C4-2B (cell line): ENCODE data around the gene GGN.

Experiments
- ZFX ChIP-seq: fragments of 450-650 bp; IDR thresholded peaks from 2 replicates; pipeline ENCODE4 v1.6.1; 2017
- TF ChIP-seq, protein P1 (sequence below): fragments of 450-650 bp; conservative IDR thresholded peaks from 2 replicates; pipeline ENCODE4 v1.5.1; 2017; ENCODE audit warnings: mild to moderate bottlenecking

DNA sequence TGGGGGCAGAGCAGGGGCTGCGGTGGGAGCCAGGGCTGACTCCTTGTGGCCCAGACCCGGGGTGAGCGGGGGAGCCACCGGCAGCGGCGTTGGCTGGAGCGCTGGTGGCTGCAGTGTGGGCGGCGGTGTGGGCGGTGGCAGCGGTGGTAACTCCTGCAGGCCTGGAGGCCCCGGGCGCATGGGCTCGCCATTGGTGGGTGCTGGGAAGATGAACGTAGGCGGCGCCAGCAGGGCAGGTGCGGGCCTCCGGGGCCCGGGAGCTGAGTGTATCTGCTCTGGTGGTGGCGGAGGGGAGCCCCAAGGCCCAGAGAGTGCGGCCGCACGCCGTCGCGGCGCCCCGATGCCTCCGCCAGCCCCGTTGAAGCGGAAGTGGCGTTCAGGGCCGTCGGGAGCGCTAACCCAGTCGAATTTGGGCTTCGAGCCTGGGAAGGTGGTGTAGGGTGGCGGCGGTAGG, 2.0 kb downstream of the GGN start:
- TF ChIP-seq, protein P1, sequence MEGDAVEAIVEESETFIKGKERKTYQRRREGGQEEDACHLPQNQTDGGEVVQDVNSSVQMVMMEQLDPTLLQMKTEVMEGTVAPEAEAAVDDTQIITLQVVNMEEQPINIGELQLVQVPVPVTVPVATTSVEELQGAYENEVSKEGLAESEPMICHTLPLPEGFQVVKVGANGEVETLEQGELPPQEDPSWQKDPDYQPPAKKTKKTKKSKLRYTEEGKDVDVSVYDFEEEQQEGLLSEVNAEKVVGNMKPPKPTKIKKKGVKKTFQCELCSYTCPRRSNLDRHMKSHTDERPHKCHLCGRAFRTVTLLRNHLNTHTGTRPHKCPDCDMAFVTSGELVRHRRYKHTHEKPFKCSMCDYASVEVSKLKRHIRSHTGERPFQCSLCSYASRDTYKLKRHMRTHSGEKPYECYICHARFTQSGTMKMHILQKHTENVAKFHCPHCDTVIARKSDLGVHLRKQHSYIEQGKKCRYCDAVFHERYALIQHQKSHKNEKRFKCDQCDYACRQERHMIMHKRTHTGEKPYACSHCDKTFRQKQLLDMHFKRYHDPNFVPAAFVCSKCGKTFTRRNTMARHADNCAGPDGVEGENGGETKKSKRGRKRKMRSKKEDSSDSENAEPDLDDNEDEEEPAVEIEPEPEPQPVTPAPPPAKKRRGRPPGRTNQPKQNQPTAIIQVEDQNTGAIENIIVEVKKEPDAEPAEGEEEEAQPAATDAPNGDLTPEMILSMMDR: no peak
- TF ChIP-seq ZFX: no peak
